Adrenal gland (tissue), 12 donors: Measurements from ENCODE around the gene ARHGAP26. TPM values are rescaled to one million over a fixed set of nuclear protein-coding genes. Genes with fewer than 3 reads are reported as not detected.

Experiments
- DNase-seq, 7 donors: peaks; one replicate each; pipeline ENCODE4 v3.0.0-alpha.2; 2019 to 2020
- H3K27ac ChIP-seq, 5 donors: fragments of 200-600 bp; sonication (generic) in 4 of 5; 1 replicate in 3 of 5; 2 replicates in 2 of 5; pipeline versions ENCODE4 v1.5.1 to v1.8.0; 2016 to 2020; ENCODE audit warnings: mild to moderate bottlenecking in 1 of 5
- H3K27me3 ChIP-seq: fragments of 200-600 bp; 2 replicates; pipeline ENCODE4 v1.8.0; 2021
- H3K36me3 ChIP-seq, 2 donors: fragments of 200-600 bp; replicated peaks in 1 of 2; 1 replicate in 1 of 2; 2 replicates in 1 of 2; pipeline versions ENCODE4 v1.5.1 to v1.8.0; 2018 to 2022
- H3K4me1 ChIP-seq, 2 donors: fragments of 200-600 bp; replicated peaks in 1 of 2; 1 replicate in 1 of 2; 2 replicates in 1 of 2; pipeline versions ENCODE4 v1.5.1 to v1.8.0; 2018 to 2021
- H3K4me3 ChIP-seq, 4 donors: fragments of 200-600 bp; sonication (generic) in 3 of 4; one replicate each; pipeline ENCODE4 v1.5.1; 2016 to 2018
- H3K9me3 ChIP-seq, 3 donors: fragments of 200-600 bp; sonication (generic) in 1 of 3; replicated peaks in 1 of 3; 1 replicate in 2 of 3; 2 replicates in 1 of 3; pipeline versions ENCODE4 v1.5.1 to v1.8.0; 2016 to 2021
- CTCF ChIP-seq, 6 experiments: fragments of 450-650 bp in 4 of 6; fragments of 200-600 bp in 2 of 6; sonication (generic) in 1 of 6; IDR thresholded peaks; 1 replicate in 5 of 6; 2 replicates in 1 of 6; pipeline versions ENCODE4 v1.5.1 to v1.8.0; 2016 to 2021; ENCODE audit warnings: antibody characterized with exemption in 6 of 6, mild to moderate bottlenecking in 2 of 6, moderate library complexity in 1 of 6
- POLR2A ChIP-seq, 2 donors: fragments of 450-650 bp; IDR thresholded peaks; one replicate each; pipeline ENCODE4 v1.6.1; 2017; ENCODE audit warnings: antibody characterized with exemption in 2 of 2, mild to moderate bottlenecking in 2 of 2, moderate library complexity in 1 of 2
- WGBS, 4 donors: extraction: QIAGEN DNeasy Blood & Tissue Kit in 2 of 4; methylation state at CpG; one replicate each; pipeline versions ENCODE4 v1.1.5 to v1.1.7; 2013 to 2017; 5-methylcytosine and 5-hydroxymethylcytosine counted together
- intact Hi-C, 2 donors: fragments of 100-400 bp; cut with DNase I; formaldehyde crosslinking; loops; one replicate each; pipeline versions ENCODE4 v1.14.1 to v1.15.0; 2022 to 2023
- polyA plus RNA-seq, 3 donors: library from polyadenylated mRNA; stranded (reverse); fragments of 200-250 nt in 2 of 3; fragments of 350-450 nt in 1 of 3; fragmentation: Illumina TruSeq in 1 of 3; extraction: RNeasy Lipid Tissue Mini Kit (QIAGEN cat#74804) in 1 of 3; gene quantifications; one replicate each; pipeline ENCODE4 v1.2.3, GENCODE V29; 2013 to 2014
- total RNA-seq, 9 donors: library from RNA; depleted of rRNA in 4 of 9; stranded (reverse); fragments of >200 nt in 4 of 9; fragments of 120-200 nt in 1 of 9; fragmentation: NEBNext Ultra II Directional in 1 of 9; extraction: Animal tissue kit (Norgen Biotek cat#: 25700) in 1 of 9; gene quantifications; one replicate each; pipeline versions ENCODE4 v1.1.0 to v1.2.4, GENCODE V29; 2013 to 2023
- donor health status: healthy with polysubstance abuse.
- donor health status: Bipolar disorder and iron deficiency.
- donor health status: DM: yes; HTN: yes; CAD: no.
- donor health status: DM: no; HTN: no; CAD: no.
- donor health status: DM: no; HTN: no; CAD: no.
- donor health status: DM: yes; HTN: yes; CAD: no.

ARHGAP26 gene
- total and polyA plus RNA-seq, 12 donors = 3.0 to 21.7 (median 10.8) TPM

GRCh38 chr5:142829801-142830220, 59.6 kb downstream of the ARHGAP26 start:
- TF ChIP-seq CTCF (IDR thresholded peaks at IDR 0.05) = no peak
- TF ChIP-seq POLR2A (IDR thresholded peaks at IDR 0.05) = no peak
- WGBS, 4 donors = 68 to 94% (median 78%) methylated on average over 2 of the region's 2 CpGs
- DNase-seq = no peak
- no peak overlapping the region for H3K4me3 ChIP-seq
- intact Hi-C loops = no loop called here
- H3K9me3 ChIP-seq = no peaks in the 10 kb centered on the region
- H3K27ac ChIP-seq = no peak overlapping the region
- no peaks in the 10 kb centered on the region for H3K27me3 ChIP-seq
- H3K36me3 ChIP-seq = no peaks in the 10 kb centered on the region
- H3K4me1 ChIP-seq = peaks cover 9 to 30% of the 10 kb centered on the region in 2 donors

DNA sequence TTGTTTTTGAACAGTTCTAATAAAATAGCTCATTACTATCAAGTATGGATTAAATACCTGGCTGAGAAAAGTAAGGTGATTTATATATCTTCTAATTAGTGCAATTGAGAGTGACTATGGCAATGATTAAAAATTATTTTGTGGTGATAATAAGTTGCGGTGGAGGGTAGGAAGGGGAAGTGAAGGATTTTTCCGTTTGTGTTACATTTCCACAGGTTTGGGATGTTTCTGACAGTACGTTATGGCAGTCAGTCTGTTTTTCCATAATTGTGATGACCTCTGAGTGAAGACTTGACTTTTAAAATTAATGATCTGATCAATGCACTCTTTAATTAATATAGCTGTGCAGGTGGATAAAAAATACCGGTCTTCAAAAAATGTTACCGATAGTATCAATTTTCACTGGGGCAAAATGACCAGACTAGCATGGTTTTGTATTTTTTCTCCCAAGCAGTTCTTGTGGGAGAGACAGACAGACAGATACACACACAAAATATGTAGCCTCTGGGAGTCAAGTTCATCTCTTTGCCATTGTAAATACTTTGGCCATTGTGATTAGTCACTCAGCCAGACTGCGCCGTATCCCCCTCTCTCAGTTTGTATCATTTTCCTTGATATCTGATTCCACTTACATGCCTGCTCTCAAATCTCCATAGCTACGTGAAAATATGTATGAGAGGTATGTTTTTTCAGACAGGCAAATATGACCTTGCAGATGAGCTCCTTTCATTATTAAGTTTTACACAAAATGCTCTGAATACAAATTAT, 60.2 kb downstream of the ARHGAP26 start:
- TF ChIP-seq CTCF (IDR thresholded peaks at IDR 0.05) = no peak
- no peak for TF ChIP-seq POLR2A (IDR thresholded peaks at IDR 0.05)
- H3K36me3 ChIP-seq = no peaks in the 10 kb centered on the region
- H3K27me3 ChIP-seq = no peaks in the 10 kb centered on the region
- peaks cover 9 to 24% of the 10 kb centered on the region in 2 donors for H3K4me1 ChIP-seq
- H3K27ac ChIP-seq = no peak overlapping the region
- H3K9me3 ChIP-seq = no peaks in the 10 kb centered on the region
- intact Hi-C loops = no loop called here
- WGBS, 4 donors = 80 to 91% (median 82%) methylated on average over 8 of the region's 8 CpGs
- H3K4me3 ChIP-seq = no peak overlapping the region
- DNase-seq = no peak

- TF ChIP-seq CTCF (IDR thresholded peaks at IDR 0.05) (no peak), POLR2A (IDR thresholded peaks at IDR 0.05) (no peak)
- intact Hi-C loops = no loop called here
These were observed 60.8 kb downstream of the ARHGAP26 start for GRCh38 chr5:142831009-142831383.

GRCh38 chr5:142832263-142832662, 62.1 kb downstream of the ARHGAP26 start:
- TF ChIP-seq POLR2A (IDR thresholded peaks at IDR 0.05) (no peak), CTCF (IDR thresholded peaks at IDR 0.05) (no peak)
- Histone ChIP-seq H3K4me1 (peaks cover 4 to 6% of the 10 kb centered on the region in 2 donors), H3K27me3 (no peaks in the 10 kb centered on the region), H3K9me3 (no peaks in the 10 kb centered on the region), H3K27ac (no peak overlapping the region), H3K4me3 (no peak overlapping the region), H3K36me3 (no peaks in the 10 kb centered on the region)
- DNase-seq = no peak
- intact Hi-C loops = no loop called here
- WGBS, 4 donors = 78 to 88% (median 81%) methylated on average over 3 of the region's 3 CpGs

More at GRCh38 chr5:142831009-142831383, 60.8 kb downstream of the ARHGAP26 start:
- no peak for DNase-seq
- WGBS, 4 donors = 72 to 82% (median 77%) methylated on average over 3 of the region's 3 CpGs
- H3K36me3 ChIP-seq = no peaks in the 10 kb centered on the region
- H3K27ac ChIP-seq = no peak overlapping the region
- H3K4me1 ChIP-seq = peaks cover 9 to 18% of the 10 kb centered on the region in 2 donors
- no peaks in the 10 kb centered on the region for H3K9me3 ChIP-seq
- H3K4me3 ChIP-seq = no peak overlapping the region
- no peaks in the 10 kb centered on the region for H3K27me3 ChIP-seq
